Left lung (tissue), 10 donors: ENCODE measurements around the gene SPINK2. TPM values are rescaled to one million over a fixed set of nuclear protein-coding genes. Genes with fewer than 3 reads are reported as not detected.
A peak's percentile ranks its signal among the peaks of the same experiment; 100 is the strongest.

Source experiments
- ATAC-seq: fragments of 200-7000 bp; cut with Tn5 transposase; one replicate; pipeline ENCODE4 v1.9.1; 2020; ENCODE audit warnings: moderate library complexity
- DNase-seq, 4 donors: peaks; one replicate each; pipeline ENCODE4 v3.0.0-alpha.2; 2013 to 2020
- H3K27ac ChIP-seq, 2 donors: fragments of 200-600 bp; sonication (generic) in 1 of 2; one replicate each; pipeline versions ENCODE4 v1.5.0 to v1.8.0; 2020 to 2021
- H3K27me3 ChIP-seq, 2 donors: fragments of 200-600 bp; sonication (generic) in 1 of 2; one replicate each; pipeline versions ENCODE4 v1.5.0 to v1.8.0; 2020 to 2021
- H3K36me3 ChIP-seq, 2 donors: fragments of 200-600 bp; sonication (generic) in 1 of 2; one replicate each; pipeline versions ENCODE4 v1.5.0 to v1.8.0; 2020 to 2021
- H3K4me1 ChIP-seq, 2 donors: fragments of 200-600 bp; one replicate each; pipeline ENCODE4 v1.8.0; 2021
- H3K4me3 ChIP-seq, 2 donors: fragments of 200-600 bp; sonication (generic) in 1 of 2; one replicate each; pipeline versions ENCODE4 v1.5.0 to v1.8.0; 2020 to 2021; ENCODE audit warnings: mild to moderate bottlenecking in 1 of 2
- H3K9me3 ChIP-seq, 2 donors: fragments of 200-600 bp; sonication (generic) in 1 of 2; one replicate each; pipeline versions ENCODE4 v1.5.0 to v1.8.0; 2020 to 2021
- intact Hi-C, 2 donors: fragments of 100-400 bp; cut with DNase I; formaldehyde crosslinking; loops; one replicate each; pipeline versions ENCODE4 v1.11.2 to v1.14.2; 2022
- polyA plus RNA-seq, 6 donors: library from polyadenylated mRNA; unstranded; fragments of 120-200 nt; gene quantifications; one replicate each; pipeline ENCODE4 v1.2.1, GENCODE V29; 2013; ENCODE audit not compliant: insufficient read length in 6 of 6
- total RNA-seq, 2 donors: library from RNA; stranded (reverse); fragmentation: NEBNext Ultra II Directional; extraction: Animal tissue kit (Norgen Biotek cat#: 25700); gene quantifications; one replicate each; pipeline ENCODE4 v1.2.1, GENCODE V29; 2021
- TF ChIP-seq, protein P1 (sequence below), 2 donors: fragments of 200-600 bp; sonication (generic) in 1 of 2; IDR thresholded peaks; one replicate each; pipeline versions ENCODE4 v1.5.0 to v1.8.0; 2021; ENCODE audit warnings: antibody characterized with exemption in 2 of 2
- donor health status: DM: no; HTN: yes; CAD: no.
- donor health status: DM: no; HTN: no; CAD: no.

Gene SPINK2
- total and polyA plus RNA-seq, 8 donors: 0.37 to 0.81 (median 0.44) TPM; not detected in 3

- DNase-seq (no peak), ATAC-seq (no peak)
- Histone ChIP-seq H3K27me3 (no peaks in the 10 kb centered on the region), H3K36me3 (no peaks in the 10 kb centered on the region), H3K4me1 (no peaks in the 10 kb centered on the region), H3K27ac (no peak overlapping the region), H3K4me3 (no peak overlapping the region), H3K9me3 (no peaks in the 10 kb centered on the region)
- TF ChIP-seq, protein P1, sequence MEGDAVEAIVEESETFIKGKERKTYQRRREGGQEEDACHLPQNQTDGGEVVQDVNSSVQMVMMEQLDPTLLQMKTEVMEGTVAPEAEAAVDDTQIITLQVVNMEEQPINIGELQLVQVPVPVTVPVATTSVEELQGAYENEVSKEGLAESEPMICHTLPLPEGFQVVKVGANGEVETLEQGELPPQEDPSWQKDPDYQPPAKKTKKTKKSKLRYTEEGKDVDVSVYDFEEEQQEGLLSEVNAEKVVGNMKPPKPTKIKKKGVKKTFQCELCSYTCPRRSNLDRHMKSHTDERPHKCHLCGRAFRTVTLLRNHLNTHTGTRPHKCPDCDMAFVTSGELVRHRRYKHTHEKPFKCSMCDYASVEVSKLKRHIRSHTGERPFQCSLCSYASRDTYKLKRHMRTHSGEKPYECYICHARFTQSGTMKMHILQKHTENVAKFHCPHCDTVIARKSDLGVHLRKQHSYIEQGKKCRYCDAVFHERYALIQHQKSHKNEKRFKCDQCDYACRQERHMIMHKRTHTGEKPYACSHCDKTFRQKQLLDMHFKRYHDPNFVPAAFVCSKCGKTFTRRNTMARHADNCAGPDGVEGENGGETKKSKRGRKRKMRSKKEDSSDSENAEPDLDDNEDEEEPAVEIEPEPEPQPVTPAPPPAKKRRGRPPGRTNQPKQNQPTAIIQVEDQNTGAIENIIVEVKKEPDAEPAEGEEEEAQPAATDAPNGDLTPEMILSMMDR (IDR thresholded peaks at IDR 0.05): no peak
- intact Hi-C loops: no loop called here
Observed at GRCh38 chr4:56782019-56782418, 39.5 kb downstream of the SPINK2 start.

DNA sequence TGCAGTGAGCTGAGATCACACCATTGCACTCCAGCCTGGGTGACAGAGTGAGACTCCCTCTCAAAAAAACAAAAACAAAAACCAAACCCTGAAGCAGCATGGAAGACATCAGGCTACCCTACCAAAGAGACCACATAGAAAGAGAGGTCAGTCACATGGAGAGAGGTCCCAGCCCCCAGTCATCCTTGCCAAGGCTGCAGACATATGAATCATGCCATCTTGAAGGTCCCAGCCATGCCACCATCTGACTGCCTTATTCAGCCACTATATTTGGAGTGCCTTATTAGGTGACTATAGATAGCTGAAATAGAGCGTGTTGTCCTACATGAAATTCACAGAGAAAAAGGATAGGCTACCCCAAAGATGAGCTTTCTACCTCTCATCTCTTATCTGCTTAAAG lies 48.2 kb downstream of the SPINK2 start:
- no peaks in the 10 kb centered on the region for H3K36me3 ChIP-seq
- no peaks in the 10 kb centered on the region for H3K9me3 ChIP-seq
- no peak overlapping the region for H3K27ac ChIP-seq
- H3K27me3 ChIP-seq: no peaks in the 10 kb centered on the region
- intact Hi-C loops: no loop called here
- H3K4me1 ChIP-seq: peaks cover 0 to 4% of the 10 kb centered on the region in 2 donors
- H3K4me3 ChIP-seq: no peak overlapping the region
- TF ChIP-seq, protein P1 (IDR thresholded peaks at IDR 0.05): no peak
- no peak for DNase-seq
- ATAC-seq: no peak

GRCh38 chr4:56772134-56772533 lies 49.4 kb downstream of the SPINK2 start:
- Histone ChIP-seq H3K27me3 (no peaks in the 10 kb centered on the region), H3K4me3 (no peak overlapping the region), H3K4me1 (peaks cover 0 to 5% of the 10 kb centered on the region in 2 donors), H3K36me3 (no peaks in the 10 kb centered on the region), H3K9me3 (no peaks in the 10 kb centered on the region), H3K27ac (no peak overlapping the region)
- TF ChIP-seq, protein P1 (IDR thresholded peaks at IDR 0.05): no peak
- intact Hi-C loops: no loop called here
- DNase-seq (no peak), ATAC-seq (no peak)

- peak; percentile 82 for ATAC-seq
- intact Hi-C loops: no loop called here
- TF ChIP-seq, protein P1 (IDR thresholded peaks at IDR 0.05): no peak
Observed at GRCh38 chr4:56768763-56769162, 52.7 kb downstream of the SPINK2 start.

DNA sequence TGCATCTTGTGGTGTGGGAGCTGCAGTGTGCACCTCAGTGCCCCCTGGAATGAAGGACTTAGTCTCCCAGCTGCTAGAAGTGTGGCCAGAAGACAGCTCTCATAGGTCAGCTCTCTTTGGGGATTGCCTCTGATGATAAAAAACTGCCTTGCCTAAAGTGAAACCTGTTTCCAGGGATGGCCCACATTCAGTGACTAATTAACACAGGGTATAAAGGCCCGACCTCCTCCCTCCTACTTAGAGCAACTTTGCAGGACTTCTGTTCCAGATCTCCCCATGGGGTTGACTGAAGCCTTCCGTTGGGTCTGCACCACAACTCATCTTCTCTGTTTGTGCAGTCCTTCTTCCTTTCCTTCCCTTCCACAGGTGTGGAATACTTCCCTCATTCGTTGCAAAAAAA lies 53.2 kb downstream of the SPINK2 start:
- ATAC-seq: peak; percentile 41
- Histone ChIP-seq H3K4me3 (no peak overlapping the region), H3K27me3 (no peaks in the 10 kb centered on the region), H3K9me3 (no peaks in the 10 kb centered on the region), H3K4me1 (peaks cover 0 to 16% of the 10 kb centered on the region in 2 donors), H3K36me3 (no peaks in the 10 kb centered on the region), H3K27ac (no peak overlapping the region)
- intact Hi-C loops: no loop called here
- TF ChIP-seq, protein P1 (IDR thresholded peaks at IDR 0.05): no peak
- DNase-seq: no peak

More at GRCh38 chr4:56768763-56769162, 52.7 kb downstream of the SPINK2 start:
- Histone ChIP-seq H3K36me3 (no peaks in the 10 kb centered on the region), H3K9me3 (no peaks in the 10 kb centered on the region), H3K4me3 (no peak overlapping the region), H3K27ac (no peak overlapping the region), H3K4me1 (peaks cover 0 to 16% of the 10 kb centered on the region in 2 donors), H3K27me3 (no peaks in the 10 kb centered on the region)
- no peak for DNase-seq
